NOMO-1 (cell line): Measurements from ENCODE around the gene PLA1A.
"Not testable (repeated sequence)": the region's sequence is repeated elsewhere in the genome, so short reads cannot be mapped to it uniquely, and the experiment has no call there.

ENCODE experiments used
- DNase-seq, 2 experiments: peaks; one replicate each; lab custom pipeline; 2025; ENCODE audit not compliant: unreplicated experiment in 2 of 2; lab: John Stamatoyannopoulos, UW

PLA1A gene

GRCh38 chr3:119597548-119598288 lies at the start of gene PLA1A:
TSS of gene PLA1A (plus strand) at chr3:119597885. CDS start at chr3:119597914, 29 bp downstream.
- DNase-seq: no peak

- DNase-seq: no peak
Measured at GRCh38 chr3:119548341-119548740, 49.3 kb upstream of the PLA1A start.

GRCh38 chr3:119550192-119550910 lies 47.3 kb upstream of the PLA1A start:
- no peak for DNase-seq

GRCh38 chr3:119551598-119551997 lies 46.1 kb upstream of the PLA1A start:
- DNase-seq: no peak

- DNase-seq: not testable (repeated sequence)
Measured at GRCh38 chr3:119552928-119553327, 44.8 kb upstream of the PLA1A start.

- no peak for DNase-seq
Measured at GRCh38 chr3:119553823-119554415, 43.8 kb upstream of the PLA1A start.

- DNase-seq: peak; percentile 19 to 57
Measured at GRCh38 chr3:119555309-119555735, 42.4 kb upstream of the PLA1A start.

GRCh38 chr3:119555929-119556328 lies 41.8 kb upstream of the PLA1A start:
- no peak for DNase-seq

GRCh38 chr3:119557192-119557876 lies 40.4 kb upstream of the PLA1A start:
- no peak for DNase-seq

GRCh38 chr3:119557877-119558269 lies 39.8 kb upstream of the PLA1A start:
- DNase-seq: no peak

- no peak for DNase-seq
Measured at GRCh38 chr3:119558626-119559317, 38.9 kb upstream of the PLA1A start.

GRCh38 chr3:119559441-119559963 lies 38.2 kb upstream of the PLA1A start, which contains the start of gene CD80:
TSS of gene CD80 (minus strand) at chr3:119559614. CDS start at chr3:119557728, 1,886 bp downstream.
- peak; percentile 70 to 87 for DNase-seq

- DNase-seq: no peak
Measured at GRCh38 chr3:119560160-119560559, 37.5 kb upstream of the PLA1A start.

- DNase-seq: peak; percentile 65 to 69
Measured at GRCh38 chr3:119562307-119562961, 35.3 kb upstream of the PLA1A start.

GRCh38 chr3:119563334-119563733 lies 34.4 kb upstream of the PLA1A start:
- DNase-seq: not testable (repeated sequence)

GRCh38 chr3:119569156-119569555 lies 28.5 kb upstream of the PLA1A start:
- DNase-seq: no peak

GRCh38 chr3:119570229-119570628 lies 27.5 kb upstream of the PLA1A start:
- DNase-seq: peak; percentile 85 to 96

- DNase-seq: no peak
Measured at GRCh38 chr3:119571230-119571629, 26.5 kb upstream of the PLA1A start.

GRCh38 chr3:119571688-119572087 lies 26.0 kb upstream of the PLA1A start:
- DNase-seq: no peak

- no peak for DNase-seq
Measured at GRCh38 chr3:119575507-119575906, 22.2 kb upstream of the PLA1A start.
